ENCODE results near the gene ZRANB2.

The ZRANB2 gene

GRCh38 chr1:71068325-71069240 is 12.3 kb downstream of the ZRANB2 start:
- DNase-seq: no peak

- DNase-seq: no peak
Observed at GRCh38 chr1:71054791-71055190, 26.0 kb downstream of the ZRANB2 start.

- peak; percentile 12 for DNase-seq
Observed at GRCh38 chr1:71054281-71054731, 26.5 kb downstream of the ZRANB2 start.

- DNase-seq: peak; percentile 8
Observed at GRCh38 chr1:71053758-71054157, 27.1 kb downstream of the ZRANB2 start.

- DNase-seq: no peak
Observed at GRCh38 chr1:71053146-71053545, 27.7 kb downstream of the ZRANB2 start.

- DNase-seq: no peak
Observed at GRCh38 chr1:71049951-71050598, 30.8 kb downstream of the ZRANB2 start.

GRCh38 chr1:71047635-71048607 is 32.9 kb downstream of the ZRANB2 start, which contains the start of gene PTGER3:
Gene PTGER3 (minus strand): TSS chr1:71047816. CDS start chr1:71047577, 239 bp downstream.
- peak; percentile 71 for DNase-seq

GRCh38 chr1:71046891-71047634 is 33.8 kb downstream of the ZRANB2 start:
- peak; percentile 31 for DNase-seq

GRCh38 chr1:71045463-71046028 is 35.3 kb downstream of the ZRANB2 start:
- no peak for DNase-seq

GRCh38 chr1:71044833-71045232 is 36.0 kb downstream of the ZRANB2 start:
- no peak for DNase-seq

GRCh38 chr1:71043065-71043464 is 37.8 kb downstream of the ZRANB2 start:
- DNase-seq: no peak

- no peak for DNase-seq
Observed at GRCh38 chr1:71041806-71042205, 39.0 kb downstream of the ZRANB2 start.

GRCh38 chr1:71039661-71040262 is 41.1 kb downstream of the ZRANB2 start:
- DNase-seq: no peak

GRCh38 chr1:71038942-71039341 is 41.9 kb downstream of the ZRANB2 start:
- DNase-seq: no peak

GRCh38 chr1:71037829-71038620 is 42.8 kb downstream of the ZRANB2 start:
- no peak for DNase-seq

- no peak for DNase-seq
Observed at GRCh38 chr1:71037066-71037465, 43.8 kb downstream of the ZRANB2 start.

GRCh38 chr1:71033136-71033535 is 47.7 kb downstream of the ZRANB2 start:
- DNase-seq: no peak

GRCh38 chr1:71031426-71031825 is 49.4 kb downstream of the ZRANB2 start:
- no peak for DNase-seq

GRCh38 chr1:71030026-71030425 is 50.8 kb downstream of the ZRANB2 start:
- no peak for DNase-seq

- DNase-seq: no peak
Observed at GRCh38 chr1:71028981-71029380, 51.9 kb downstream of the ZRANB2 start.

Measured in stimulated activated CD4-positive, alpha-beta T cell treated with anti-CD3 and anti-CD28 coated beads, Interleukin-15, amount 100 ng/mL, for 24 hours (primary cell).